Hematopoietic multipotent progenitor cell treated with erythropoietin and hydrocortisone succinate and interleukin-3 and kit ligand, for 4 days (in vitro differentiated cells): ENCODE results near the gene SEMA5A.

Source experiments
- DNase-seq: peaks from one replicate; pipeline ENCODE4 v3.0.0-alpha.2; 2015

Gene SEMA5A

DNA sequence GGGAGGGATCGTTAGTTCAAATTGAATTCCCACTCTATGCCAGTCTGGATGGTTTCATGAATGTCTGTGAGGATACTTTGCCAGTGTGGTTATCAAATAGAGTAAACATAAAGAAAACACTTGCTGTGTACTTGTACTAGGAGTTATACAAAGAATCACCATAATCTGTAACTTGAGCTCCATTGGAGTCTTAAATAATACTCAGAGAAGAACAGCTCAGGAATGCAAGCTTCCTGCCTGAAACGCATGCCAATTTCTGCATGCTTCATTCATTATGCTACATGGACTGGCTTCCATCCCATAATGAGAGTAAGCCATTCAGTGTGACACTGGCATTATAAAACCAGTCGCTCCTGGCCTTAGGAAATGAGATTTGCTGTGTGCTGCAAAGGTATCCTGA, 351.4 kb downstream of the SEMA5A start:
- DNase-seq, result no peak

DNA sequence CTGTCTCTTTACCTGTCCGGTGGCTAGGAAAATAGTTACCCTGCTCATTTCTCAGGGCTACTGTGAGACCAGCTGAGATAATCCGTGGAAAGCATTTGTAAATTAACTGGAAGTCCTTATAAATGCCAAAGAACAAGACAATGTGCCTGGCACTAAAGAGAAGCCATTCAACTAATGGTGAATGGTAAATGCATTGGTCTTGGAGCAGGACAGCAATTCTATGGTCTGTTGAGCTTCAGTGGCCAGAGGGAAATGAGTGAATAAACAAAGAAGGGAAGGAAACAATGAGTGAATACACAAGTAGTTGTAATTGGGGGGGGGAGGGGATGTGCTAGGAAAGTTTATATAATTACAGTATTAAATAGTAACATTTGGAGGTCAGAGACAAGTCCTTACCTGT, 353.6 kb downstream of the SEMA5A start:
- no peak for DNase-seq

DNA sequence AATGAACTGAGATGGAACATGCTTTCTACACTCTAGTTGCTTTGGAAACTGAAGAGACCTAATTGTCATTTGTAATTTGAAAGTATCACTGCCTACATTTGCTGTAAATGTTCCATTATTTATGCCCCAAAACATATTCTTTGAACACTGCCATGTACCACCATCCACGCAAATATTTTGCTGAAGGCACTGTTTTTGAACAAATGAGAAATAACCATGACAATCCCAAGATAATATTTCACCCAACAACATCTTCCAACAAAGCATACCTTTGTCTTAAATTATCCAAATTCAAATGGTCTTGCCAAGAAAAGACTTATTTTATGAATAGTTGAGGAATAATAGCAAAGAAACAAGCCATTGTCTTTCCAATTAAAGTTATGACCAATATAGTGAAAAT, 356.2 kb downstream of the SEMA5A start:
- no peak for DNase-seq

DNA sequence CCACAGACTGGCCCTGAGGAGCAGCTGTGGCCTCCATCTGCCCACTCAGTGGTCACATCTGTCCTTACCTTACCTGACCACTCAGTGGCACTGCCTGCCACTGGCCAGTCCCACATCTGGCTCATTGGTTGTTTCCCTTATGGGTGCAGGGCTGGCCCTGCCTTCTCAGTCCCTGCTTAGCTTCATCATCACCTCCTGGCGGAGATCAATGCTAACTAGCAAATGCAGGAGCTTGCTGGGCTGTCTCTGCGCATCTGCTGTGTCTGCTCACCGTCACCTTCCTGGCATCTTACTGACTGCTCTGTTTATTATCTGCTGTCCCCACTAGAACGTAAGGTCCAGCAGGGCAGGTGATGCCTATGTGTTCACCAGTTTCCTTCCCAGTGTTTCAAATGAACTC, 356.9 kb downstream of the SEMA5A start:
- no peak for DNase-seq

DNA sequence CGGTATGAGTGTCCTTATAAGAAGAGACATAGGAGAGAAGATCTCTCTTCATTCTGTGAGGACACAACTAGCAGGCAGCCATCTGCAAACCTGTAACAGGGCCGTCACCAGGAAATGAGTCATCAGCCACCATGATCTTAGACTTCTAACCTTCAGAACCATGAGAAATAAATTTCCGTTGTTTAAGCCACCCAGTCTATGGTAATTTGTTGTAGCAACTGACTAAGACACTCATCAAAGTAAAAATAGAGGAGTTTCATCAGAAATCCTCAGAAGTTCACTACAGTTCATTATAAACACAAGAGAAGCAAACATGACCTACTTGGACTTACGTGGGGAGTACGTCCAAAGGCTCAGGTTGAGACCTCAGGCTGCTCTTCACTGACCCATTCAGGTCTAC, 357.7 kb downstream of the SEMA5A start:
- no peak for DNase-seq

DNA sequence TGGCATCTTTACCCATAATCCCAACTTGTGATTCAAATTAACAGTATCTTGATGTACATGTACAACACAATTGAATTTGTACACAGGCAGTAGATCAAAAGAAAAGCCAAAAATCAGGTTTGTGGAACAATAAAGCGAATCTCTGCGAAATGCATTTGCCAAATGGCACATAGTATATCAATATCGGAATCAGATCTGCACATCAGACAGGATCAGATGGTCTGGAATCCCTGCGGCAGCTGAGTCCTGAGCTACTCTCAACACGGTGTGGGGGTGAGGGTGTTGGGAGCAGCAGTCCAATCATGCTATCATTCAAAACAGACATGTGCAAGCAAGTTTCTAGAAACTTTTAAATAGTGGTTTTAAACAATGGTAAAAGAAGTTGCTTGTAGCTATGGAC, 358.3 kb downstream of the SEMA5A start:
- no peak for DNase-seq

DNA sequence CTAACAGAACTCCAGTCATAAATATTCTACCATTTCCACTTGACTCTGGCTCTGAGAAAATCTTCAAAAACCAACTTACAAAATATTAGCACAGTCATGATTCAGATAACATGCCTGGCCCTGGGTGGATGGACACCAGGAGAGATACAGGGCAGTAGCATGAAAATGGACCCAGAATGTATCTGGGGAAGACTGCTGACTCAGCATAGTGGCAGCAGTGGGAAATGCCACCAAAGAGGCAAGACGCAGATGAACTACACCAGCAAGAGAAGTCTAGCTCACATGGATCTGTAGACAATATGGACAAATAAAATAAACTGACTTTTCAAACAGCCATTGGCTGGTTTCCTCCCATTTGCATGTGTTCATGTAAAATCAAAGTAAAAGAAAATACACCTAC, 359.8 kb downstream of the SEMA5A start:
- DNase-seq, result no peak

DNA sequence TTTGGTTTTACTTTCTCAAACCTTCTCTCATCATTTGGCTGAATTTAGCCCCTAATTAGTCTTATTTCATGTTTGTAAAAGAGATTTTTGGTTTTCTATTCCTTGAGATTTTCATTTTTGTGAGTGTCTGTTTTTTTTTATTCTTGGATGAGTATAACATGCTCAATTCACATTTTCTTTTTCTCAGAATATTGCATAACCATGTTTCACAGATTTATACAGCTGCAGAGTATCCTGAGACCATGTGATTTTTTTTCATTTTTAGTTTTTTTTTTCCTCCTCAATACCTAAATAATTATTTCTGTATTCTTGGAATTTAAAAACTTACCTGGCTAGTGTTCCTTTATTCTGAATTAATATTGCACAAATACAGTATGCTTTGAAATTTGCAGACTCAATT, 361.9 kb downstream of the SEMA5A start:
- DNase-seq, result no peak

DNA sequence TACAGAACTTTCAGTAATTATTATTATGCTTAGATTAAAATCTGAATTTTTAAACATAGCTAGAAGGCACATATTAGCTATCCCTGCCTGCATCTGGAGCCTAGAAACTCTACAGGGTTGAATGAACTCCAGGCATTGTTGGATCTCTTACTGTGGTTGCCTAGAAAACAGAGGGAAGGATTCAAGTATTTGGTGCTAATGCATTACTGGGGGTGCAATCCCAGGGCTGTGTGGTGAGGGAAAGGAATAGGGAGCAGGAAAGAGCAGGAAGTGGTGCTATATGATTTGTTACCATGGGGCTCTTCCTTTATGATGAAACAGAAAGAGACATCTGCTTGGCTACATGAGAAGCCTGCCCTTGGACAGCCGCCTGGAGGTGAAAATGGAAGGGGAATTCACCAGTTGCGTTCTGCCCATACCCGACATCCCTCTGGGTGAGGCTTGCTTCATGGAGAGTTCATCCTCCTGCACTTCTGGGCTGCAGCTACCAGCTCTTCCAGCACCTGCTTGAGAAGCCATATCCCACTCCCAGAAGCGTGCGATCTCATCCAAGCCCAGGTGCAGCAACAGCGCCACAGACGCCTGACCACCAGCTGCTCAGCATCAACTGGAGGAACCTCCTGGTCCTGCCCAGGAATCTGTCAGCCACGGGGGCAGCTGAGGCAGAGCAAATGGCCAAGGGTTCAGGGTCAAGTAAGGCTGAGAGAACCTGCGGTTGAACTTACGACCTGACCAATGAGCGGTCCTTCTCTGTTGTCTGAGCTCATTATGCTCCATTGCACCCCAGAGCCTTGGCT, 362.8 kb downstream of the SEMA5A start:
- DNase-seq, result no peak

DNA sequence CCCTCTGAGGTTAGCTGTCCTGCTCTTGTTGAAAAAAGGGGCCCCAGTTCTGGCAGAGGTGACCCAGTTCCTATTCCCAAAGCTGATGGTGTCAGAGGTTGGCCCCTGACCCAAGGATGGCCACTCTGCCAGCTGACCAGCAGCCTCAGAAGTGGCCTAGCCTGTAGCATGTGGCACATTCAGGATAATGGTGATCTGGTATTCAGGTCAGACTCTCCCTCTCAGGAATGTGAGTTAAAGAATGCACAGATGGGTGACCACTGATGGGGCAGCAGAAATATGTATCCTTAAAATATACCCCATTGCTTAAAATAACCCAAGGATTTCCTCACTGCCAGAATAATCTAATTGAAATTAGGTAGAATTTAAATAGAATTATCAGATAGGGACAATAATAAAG, 369.2 kb downstream of the SEMA5A start:
- DNase-seq, result no peak

DNA sequence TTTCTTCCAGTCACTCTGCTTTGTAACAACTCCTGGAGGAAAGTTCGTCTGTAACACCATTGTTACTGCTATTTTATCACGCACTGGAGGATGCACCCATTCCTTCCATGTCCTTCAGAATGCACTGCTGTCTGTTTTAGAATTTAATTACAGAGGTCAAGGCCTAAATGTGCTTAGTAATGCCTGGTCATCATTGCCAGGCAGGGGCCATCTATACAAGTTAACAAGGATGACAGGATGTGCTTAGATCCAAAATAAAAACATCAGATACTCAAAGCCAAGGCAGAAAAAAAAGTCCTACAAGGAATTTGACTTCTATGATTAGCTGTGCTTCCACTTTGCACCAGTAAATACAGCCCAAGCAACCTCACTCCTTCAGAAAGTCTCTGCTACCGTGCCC, 371.4 kb downstream of the SEMA5A start:
- no peak for DNase-seq

DNA sequence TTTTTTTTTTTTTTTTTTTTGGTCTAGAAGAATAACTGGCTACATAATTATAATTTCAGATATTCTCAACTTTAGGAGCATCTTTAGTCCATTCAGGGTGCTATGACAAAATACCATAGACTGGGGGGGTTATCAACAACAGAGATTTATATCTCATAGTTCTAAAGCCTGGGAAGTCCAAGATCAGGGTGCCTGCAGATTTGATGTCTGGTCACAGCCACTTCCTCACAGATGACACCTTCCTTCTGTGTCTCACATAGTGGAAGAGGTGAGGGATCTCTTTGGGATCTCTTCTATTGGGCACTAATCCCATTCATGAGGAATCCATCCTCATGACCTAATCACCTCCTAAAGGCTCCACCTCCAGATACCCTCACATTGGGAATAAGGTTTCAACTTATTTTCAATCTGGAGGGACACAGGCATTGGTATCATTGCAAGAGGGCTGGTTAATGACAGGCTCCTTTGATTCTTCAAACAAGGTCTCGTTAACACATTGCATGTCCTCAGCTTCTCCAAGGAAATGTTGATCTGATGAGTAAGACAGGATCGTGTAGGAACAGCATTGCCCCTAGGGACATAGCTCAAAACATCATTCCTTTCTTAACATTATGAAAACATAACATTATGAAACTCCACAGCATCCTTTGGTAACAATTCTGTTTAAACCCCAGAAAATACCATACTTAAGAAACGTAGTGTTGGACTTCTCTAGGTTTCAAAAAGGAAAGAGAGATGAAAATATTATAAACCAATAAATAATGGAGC, 372.4 kb downstream of the SEMA5A start:
- no peak for DNase-seq

DNA sequence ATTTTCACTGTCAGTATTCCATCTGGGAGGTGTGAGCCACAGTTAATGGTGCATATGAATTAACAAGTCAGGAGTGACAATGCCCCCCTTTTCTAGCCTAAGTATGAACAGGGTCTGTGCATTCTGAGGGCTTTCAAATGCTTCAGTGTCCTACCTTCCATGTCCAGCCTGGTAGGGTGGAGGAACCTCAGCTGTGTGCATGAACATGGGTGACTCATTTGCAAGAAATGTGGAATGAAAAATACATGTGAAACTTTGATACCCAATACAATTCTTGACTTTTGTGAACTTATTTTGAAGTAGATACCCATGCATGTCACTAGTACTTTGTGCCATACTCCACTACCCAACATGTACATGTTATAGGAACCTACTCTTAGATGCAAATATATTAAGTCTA, 375.8 kb downstream of the SEMA5A start:
- DNase-seq, result no peak

DNA sequence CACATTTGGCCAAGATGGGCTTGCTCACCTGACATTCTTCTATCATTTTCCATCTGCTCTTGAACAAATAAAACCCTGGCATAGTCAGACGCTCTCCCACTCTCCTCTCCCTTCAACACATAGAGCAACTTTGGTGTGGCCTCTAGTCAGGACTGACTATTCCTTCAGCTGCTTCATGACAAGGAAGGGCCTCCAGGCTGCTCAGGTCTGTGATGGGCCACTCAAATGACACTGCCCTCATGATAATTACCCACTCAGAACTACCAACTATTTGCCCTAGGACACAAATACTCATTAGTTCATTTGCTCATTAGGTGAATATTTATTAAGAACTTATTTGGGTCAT, 376.3 kb downstream of the SEMA5A start:
- DNase-seq, result no peak

DNA sequence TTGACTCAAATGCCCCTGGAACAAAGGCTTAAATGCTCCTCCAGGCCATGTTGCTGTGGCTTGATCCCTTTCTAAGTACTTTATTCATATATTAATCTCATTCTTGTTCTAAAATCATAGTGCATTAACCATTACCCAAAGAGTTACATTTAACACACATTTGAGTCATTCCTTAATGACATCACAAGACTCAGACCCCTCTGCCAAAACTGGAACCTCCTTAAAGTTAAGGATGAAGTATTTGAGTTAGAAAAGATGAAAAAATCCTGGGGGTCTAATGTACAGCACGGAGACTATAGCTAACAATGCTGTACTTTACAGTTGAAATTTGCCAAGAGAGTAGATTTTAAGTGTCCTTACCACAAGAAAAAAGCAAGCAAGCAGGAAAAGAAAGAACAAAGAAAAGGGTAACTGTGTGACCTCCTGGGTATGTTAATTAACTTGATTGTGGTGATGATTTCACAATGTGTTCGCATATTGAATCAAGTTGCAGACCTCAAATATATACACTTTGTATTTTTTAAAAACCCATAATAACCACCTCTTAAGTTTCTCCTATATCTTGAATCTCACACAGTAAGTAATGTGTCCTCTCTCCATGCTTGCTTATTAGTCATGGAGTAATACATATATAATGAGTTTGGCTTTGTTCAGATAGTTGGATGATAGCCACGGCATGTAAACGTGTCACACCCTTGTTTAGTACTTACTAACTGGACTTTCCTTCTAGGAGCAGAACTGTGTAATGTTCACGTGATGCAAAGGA, 376.9 kb downstream of the SEMA5A start:
- DNase-seq, result no peak

DNA sequence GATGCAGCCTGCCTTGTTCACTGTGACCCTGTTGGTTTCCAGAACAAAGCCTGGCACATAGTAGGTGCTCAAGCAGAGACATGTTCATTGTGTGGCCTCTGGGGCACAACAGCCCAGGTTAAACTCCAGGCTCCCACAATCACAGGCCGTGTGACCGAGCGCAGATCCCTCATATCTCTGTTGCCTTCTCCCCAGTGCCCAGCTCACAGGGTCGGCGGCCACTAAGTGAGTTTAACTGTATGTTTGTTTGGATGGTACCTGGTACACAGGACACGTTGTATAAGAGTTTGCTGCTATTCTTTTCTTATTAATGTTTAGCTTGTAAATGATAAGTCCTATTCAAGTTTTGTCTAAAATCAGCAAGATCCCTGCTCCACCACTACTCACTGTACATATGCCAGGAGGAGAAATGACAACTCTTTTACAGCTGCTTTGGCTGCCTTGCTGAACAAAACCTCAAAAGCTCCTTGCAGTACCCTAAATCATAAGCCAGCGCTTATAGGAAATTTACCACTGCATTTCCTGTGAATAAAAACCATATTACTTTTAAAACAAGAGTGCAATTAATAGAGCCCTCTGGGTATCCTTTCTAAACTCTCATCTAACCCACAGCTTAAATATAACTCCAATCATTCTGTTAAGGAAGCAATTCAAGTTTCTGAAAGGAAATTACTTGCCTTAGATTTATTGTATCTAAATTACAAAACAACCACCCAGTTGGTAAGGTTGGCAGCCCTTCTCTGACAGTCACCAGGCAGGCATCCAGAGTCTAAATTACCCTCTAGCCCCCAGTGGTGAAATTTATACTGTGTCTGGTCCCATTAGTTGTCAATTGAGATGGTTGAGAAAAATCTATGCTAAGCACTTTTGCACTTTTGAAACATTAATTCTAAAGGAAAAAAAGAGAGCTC, 379.4 kb downstream of the SEMA5A start:
- peak; percentile 1 for DNase-seq

DNA sequence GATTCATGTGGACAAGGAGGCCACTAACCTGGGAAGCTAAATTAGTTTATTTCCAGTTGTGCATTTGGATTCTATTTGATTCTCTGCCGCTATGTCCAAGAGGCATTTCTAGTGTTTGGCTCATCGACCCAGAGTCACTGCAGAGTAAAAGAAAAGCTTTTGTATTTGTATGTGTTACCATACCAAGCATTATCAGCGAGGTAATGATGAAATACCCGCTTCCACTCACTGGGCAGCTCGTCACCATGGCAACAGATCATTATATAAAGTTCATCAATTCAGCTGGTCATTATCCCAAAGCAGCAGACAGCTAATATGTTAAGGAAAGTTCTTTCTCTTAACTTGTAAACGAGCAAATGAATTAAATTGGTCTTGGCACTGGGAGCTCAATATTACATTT, 380.3 kb downstream of the SEMA5A start:
- no peak for DNase-seq

DNA sequence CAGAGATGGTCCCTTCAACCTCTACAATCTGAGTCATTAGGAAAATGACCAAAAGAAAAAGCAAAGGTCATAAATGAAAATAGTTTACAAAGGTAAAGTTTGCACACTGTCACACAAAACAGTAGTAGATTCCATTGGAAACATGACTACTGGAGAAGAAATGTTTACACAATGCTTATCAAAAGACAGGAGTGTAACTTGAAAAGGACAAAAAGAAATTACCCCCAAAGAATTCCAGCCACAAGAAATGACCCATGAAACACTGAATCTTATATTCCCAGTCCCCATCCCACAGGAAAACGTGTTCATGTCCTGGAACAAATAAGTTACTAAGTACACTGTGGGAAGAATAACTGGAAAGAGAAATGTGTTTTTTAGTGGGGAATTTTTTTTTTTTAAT, 385.1 kb downstream of the SEMA5A start:
- no peak for DNase-seq

DNA sequence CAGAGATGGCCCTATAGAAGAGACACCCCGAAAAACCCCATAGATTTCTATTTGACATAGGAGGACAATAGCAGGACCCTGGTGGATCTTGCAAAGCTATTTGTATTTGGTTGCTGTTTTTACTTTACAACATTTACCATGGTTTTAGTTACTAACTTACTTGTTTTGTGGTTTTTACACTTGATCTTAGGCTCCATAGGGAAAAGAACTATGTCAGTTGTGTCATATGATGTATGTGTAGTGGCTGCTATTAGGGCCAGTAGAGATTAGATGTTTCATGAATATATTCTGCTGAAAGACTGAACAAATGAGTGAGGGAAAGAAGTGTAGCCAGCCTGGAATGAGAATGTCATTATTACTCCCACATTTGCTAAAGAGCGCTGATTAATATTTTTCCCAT, 388.1 kb downstream of the SEMA5A start:
- no peak for DNase-seq

DNA sequence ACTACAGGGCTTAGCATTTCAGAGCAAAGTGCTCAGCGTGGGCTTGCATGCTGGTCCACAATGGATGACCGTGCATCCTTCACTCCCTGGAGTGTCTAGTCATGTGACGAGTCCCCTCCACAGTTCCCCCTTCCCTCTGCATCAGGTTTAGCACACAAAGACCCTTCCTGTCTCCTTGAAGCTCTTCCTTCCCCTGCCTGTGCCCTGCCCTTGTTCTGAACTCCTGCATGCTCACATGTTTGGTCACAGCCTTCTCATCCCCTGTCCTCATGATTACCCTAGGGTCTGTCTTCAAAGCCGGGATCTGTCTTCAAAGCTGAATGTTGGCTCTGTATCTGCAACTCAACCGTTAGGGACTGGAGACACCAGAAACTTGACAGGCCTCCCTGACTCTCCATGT, 388.9 kb downstream of the SEMA5A start:
- DNase-seq, result no peak

DNA sequence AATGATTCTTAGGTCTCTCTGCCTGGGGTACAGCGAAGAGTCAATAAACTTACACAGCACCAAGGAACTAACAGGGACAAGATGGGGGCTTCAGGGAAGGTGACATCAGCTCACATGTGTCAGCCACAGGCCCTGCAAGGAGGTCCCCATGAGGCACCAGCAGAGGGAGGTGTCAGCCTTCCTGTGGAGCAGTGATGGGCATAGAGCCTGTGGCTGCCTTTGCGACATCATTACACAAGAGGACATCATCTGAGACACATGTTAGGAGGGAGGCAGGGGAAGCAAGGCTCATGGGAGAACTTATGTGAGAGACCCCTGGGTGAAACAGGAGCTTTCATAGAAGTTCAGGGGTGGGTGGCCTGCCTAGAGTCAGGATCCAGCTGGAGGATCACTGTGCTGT, 389.6 kb downstream of the SEMA5A start:
- DNase-seq, result peak; percentile 53

DNA sequence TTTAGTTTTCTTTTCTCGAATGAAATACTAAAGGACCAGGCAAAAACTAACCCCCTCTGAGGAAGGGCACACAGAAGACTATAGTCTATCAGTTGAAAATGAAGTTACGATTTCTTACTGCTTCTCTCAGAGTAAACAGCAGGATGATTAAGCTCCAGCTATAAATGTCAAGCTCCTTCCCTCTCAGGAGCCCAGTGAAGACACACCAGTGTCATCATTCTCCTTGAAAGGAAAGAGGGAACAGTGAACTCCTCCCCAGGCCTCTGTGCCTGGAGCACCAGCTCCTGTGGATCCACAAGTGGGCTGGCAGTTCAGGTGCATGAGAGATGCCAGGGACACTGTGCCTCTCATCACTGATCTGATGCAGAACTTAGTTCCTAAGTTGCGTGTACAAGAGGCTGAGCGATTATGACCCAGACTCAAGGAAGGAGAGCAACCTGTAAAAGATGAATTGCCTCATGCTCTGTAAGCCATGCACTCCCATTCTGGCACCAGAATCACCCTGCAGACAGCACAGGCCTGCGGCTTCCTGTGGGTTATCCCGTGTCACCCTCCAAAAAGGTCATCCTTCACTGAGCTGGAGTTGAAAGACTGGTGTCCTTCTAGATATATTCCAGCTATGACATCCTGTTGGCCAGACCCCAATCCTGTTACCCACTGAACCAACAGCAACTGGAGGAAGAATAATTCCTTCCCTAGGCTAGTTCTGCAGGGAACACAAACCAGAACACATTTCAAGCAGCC, 394.0 kb downstream of the SEMA5A start:
- DNase-seq, result no peak
